ENCODE data around the gene IL2RA. TPM values are rescaled to one million over a fixed set of nuclear protein-coding genes. Genes with fewer than 3 reads are reported as not detected.
A peak's percentile ranks its signal among the peaks of the same experiment; 100 is the strongest.

The IL2RA gene
- total and polyA plus RNA-seq, 2 donors (not counting 3 experiments of a cell fraction or from before 2014, with no cell fraction given) = not detected

DNA sequence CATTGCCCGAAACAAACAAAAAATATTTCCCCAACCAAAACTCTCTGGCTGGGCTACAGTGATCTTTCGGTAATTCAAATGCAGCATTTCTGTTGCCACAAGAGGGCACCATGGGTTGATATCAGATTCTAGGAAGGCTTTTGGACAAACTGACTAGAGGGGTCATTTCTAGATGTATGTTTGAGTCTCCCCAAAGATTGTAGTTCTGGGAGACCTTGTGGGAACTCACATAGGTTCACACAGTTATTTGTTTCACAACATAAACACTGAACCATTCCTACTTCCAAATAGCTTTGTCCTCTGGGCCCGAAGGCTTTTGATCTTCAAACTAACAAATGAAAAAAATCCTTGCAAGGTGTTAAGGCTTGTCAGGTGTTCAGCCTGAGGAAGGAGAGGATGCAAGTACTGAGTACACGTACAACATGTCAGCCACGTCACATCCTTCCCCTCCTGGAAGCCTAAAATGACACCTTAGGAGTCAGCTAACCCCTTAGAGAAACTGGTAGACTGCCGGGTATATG, 47.9 kb downstream of the IL2RA start:
- peak; percentile 80 for FAIRE-seq
- intact Hi-C loops (cut with micrococcal nuclease) = loop anchor here (1.0 to 5.0 kb wide), 5 partner anchors 37 to 387 kb away; partner anchors contain the start of genes IL15RA and PFKFB3

More for the DNA sequence above, 47.9 kb downstream of the IL2RA start:
- H3K9me3 ChIP-seq (replicated peaks; ENCODE audit: control insufficient read depth, insufficient read depth, low read length) = no peaks in the 10 kb centered on the region
- H3K27me3 ChIP-seq (ENCODE audit: control insufficient read depth in 2 of 2, insufficient read depth in 2 of 2, low read length in 2 of 2) = peaks cover 0 to 6% of the 10 kb centered on the region in 2 experiments
- no peaks in the 10 kb centered on the region for H3K4me1 ChIP-seq (ENCODE audit: control insufficient read depth, extremely low read depth, insufficient read depth, low read length)
- H3K9me1 ChIP-seq (replicated peaks; ENCODE audit: control insufficient read depth, extremely low read depth, insufficient read depth, low read length) = no peaks in the 10 kb centered on the region
- dilution Hi-C loops (cut with MboI; ENCODE audit: extremely low pct_ligation_motif_present, low sequenced_read_pairs) = no loop called here
- peak; percentile 53 for DNase-seq (ENCODE audit: low read depth, low spot score)
- H3K27ac ChIP-seq (ENCODE audit: insufficient read depth, low read depth, low read length) = no peak overlapping the region
- H3K36me3 ChIP-seq (ENCODE audit: control insufficient read depth in 2 of 2, extremely low read depth in 1 of 2, insufficient read depth in 2 of 2, low read length in 2 of 2) = no peaks in the 10 kb centered on the region
- CTCF ChIA-PET = interaction anchor here (0.7 to 5.6 kb wide), 28 partner anchors 9 to 396 kb away, joined by 3 to 111 read pairs (median 4); partner anchors contain the start of genes IL15RA and PFKFB3
- no peaks in the 10 kb centered on the region for H4K20me1 ChIP-seq (replicated peaks; ENCODE audit: control insufficient read depth, extremely low read depth, insufficient read depth, low read length)
- H3K4me3 ChIP-seq (replicated peaks in 1 of 3; ENCODE audit: insufficient read depth in 1 of 3, low read depth in 1 of 3, low read length in 3 of 3) = no peak overlapping the region
- no TSS peak for BruUV-seq (replicated peaks)
- H3K4me2 ChIP-seq (ENCODE audit: insufficient read depth, low read length) = no peak overlapping the region
- H3K79me2 ChIP-seq (ENCODE audit: control insufficient read depth, insufficient read depth, low read length) = no peaks in the 10 kb centered on the region
- POLR2A ChIA-PET = no interaction called here
- H2AFZ ChIP-seq (ENCODE audit: low read depth, low read length) = no peak overlapping the region
- H3K9ac ChIP-seq (replicated peaks; ENCODE audit: extremely low read depth, insufficient read depth, low read length) = no peak overlapping the region
- TF ChIP-seq GATA2 (IDR thresholded peaks at IDR 0.05; ENCODE audit: insufficient read depth, insufficient read length, low read depth, low read length) (no peak), POLR2AphosphoS5 (IDR thresholded peaks at IDR 0.05; ENCODE audit: insufficient read depth, low read depth, low read length) (no peak)
- TF ChIP-seq, protein P1, sequence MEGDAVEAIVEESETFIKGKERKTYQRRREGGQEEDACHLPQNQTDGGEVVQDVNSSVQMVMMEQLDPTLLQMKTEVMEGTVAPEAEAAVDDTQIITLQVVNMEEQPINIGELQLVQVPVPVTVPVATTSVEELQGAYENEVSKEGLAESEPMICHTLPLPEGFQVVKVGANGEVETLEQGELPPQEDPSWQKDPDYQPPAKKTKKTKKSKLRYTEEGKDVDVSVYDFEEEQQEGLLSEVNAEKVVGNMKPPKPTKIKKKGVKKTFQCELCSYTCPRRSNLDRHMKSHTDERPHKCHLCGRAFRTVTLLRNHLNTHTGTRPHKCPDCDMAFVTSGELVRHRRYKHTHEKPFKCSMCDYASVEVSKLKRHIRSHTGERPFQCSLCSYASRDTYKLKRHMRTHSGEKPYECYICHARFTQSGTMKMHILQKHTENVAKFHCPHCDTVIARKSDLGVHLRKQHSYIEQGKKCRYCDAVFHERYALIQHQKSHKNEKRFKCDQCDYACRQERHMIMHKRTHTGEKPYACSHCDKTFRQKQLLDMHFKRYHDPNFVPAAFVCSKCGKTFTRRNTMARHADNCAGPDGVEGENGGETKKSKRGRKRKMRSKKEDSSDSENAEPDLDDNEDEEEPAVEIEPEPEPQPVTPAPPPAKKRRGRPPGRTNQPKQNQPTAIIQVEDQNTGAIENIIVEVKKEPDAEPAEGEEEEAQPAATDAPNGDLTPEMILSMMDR (IDR thresholded peaks at IDR 0.05; ENCODE audit: extremely low read depth in 1 of 2, insufficient read depth in 1 of 2, low read depth in 1 of 2, low read length in 2 of 2) = peak; percentile 58 to 60

Measured in endothelial cell of umbilical vein (primary cell).